Astrocyte of the spinal cord (primary cell): ENCODE measurements around the gene UNC5C.

ENCODE experiments used
- DNase-seq: peaks from one replicate; pipeline ENCODE4 v3.0.0; 2011; ENCODE audit warnings: low read depth, low spot score
- H3K4me3 ChIP-seq: 2 replicates; pipeline ENCODE4 v1.5.1; 2011; ENCODE audit warnings: low read depth, mild to moderate bottlenecking, low read length, moderate library complexity
- CTCF ChIP-seq: IDR thresholded peaks from 2 replicates; pipeline ENCODE4 v1.5.1; 2012; ENCODE audit warnings: low read depth, mild to moderate bottlenecking, low read length, inconsistent platforms
- in situ Hi-C: cut with HindIII; loops from 2 replicates; pipeline ENCODE4 v1.10.0; 2017; ENCODE audit warnings: low sequenced_read_pairs

The UNC5C gene

GRCh38 chr4:95548738-95549245 is at the start of gene UNC5C:
Gene UNC5C (minus strand): TSS chr4:95548973.
- in situ Hi-C loops: no loop called here
- TF ChIP-seq CTCF: no peak
- DNase-seq: peak; percentile 64
- H3K4me3 ChIP-seq: peak within 1 kb of the TSS; percentile 64

GRCh38 chr4:95596676-95597075 is 47.9 kb upstream of the UNC5C start:
- no peak for DNase-seq

GRCh38 chr4:95594629-95595028 is 45.9 kb upstream of the UNC5C start:
- no peak for TF ChIP-seq CTCF
- in situ Hi-C loops: no loop called here
- DNase-seq: no peak
- no peak overlapping the region for H3K4me3 ChIP-seq

More at GRCh38 chr4:95596676-95597075, 47.9 kb upstream of the UNC5C start:
- no peak for TF ChIP-seq CTCF
- in situ Hi-C loops: no loop called here
- no peak overlapping the region for H3K4me3 ChIP-seq

GRCh38 chr4:95594013-95594412 is 45.2 kb upstream of the UNC5C start:
- H3K4me3 ChIP-seq: no peak overlapping the region
- no peak for TF ChIP-seq CTCF
- DNase-seq: no peak
- in situ Hi-C loops: no loop called here

GRCh38 chr4:95591278-95591677 is 42.5 kb upstream of the UNC5C start:
- in situ Hi-C loops: no loop called here
- no peak overlapping the region for H3K4me3 ChIP-seq
- no peak for DNase-seq
- no peak for TF ChIP-seq CTCF

- no peak for TF ChIP-seq CTCF
- no peak for DNase-seq
- in situ Hi-C loops: no loop called here
- no peak overlapping the region for H3K4me3 ChIP-seq
These were observed 41.8 kb upstream of the UNC5C start for GRCh38 chr4:95590615-95591014.
